A673 (cell line): Measurements from ENCODE around the gene ARMC6.

ENCODE experiments used
- CTCF ChIP-seq: fragments of 300-800, 200-600 bp; sonication (generic); conservative IDR thresholded peaks from 2 replicates; pipeline ENCODE4 v1.5.1; 2017; ENCODE audit warnings: low read depth, mild to moderate bottlenecking, antibody characterized with exemption, low read length, moderate library complexity, mixed read lengths
- EZH2 ChIP-seq: fragments of 200-600 bp; sonication (generic); IDR thresholded peaks from 2 replicates; pipeline ENCODE4 v1.6.1; 2017; ENCODE audit warnings: borderline replicate concordance, low read depth, mild to moderate bottlenecking, mixed read lengths, antibody characterized with exemption, low read length; ENCODE audit not compliant: poor library complexity, severe bottlenecking

- TF ChIP-seq CTCF (peak; percentile 81), EZH2 (no peak)
Observed at GRCh38 chr19:19053508-19054314, 20.3 kb downstream of the ARMC6 start.
